ENCODE data around the gene ATP8B3. TPM values are rescaled to one million over a fixed set of nuclear protein-coding genes. Genes with fewer than 3 reads are reported as not detected.

ATP8B3 gene
- polyA plus RNA-seq, 1 donor, result 0.85 TPM

- DNase-seq, result no peak
These were observed 54.4 kb downstream of the ATP8B3 start for GRCh38 chr19:1757468-1758230.

- DNase-seq, result no peak
These were observed 55.2 kb downstream of the ATP8B3 start for GRCh38 chr19:1756705-1757465.

- no peak for DNase-seq
These were observed 55.8 kb downstream of the ATP8B3 start for GRCh38 chr19:1756264-1756663.

GRCh38 chr19:1755467-1756171 is 56.5 kb downstream of the ATP8B3 start:
- no peak for DNase-seq

GRCh38 chr19:1754636-1755466 is 57.2 kb downstream of the ATP8B3 start:
- DNase-seq, result no peak

GRCh38 chr19:1754018-1754635 is 57.9 kb downstream of the ATP8B3 start:
- DNase-seq, result no peak

- DNase-seq, result no peak
These were observed 59.0 kb downstream of the ATP8B3 start, which contains the start of gene ONECUT3 for GRCh38 chr19:1752757-1753728. Gene ONECUT3 (plus strand): TSS chr19:1753506. CDS start chr19:1753663, 157 bp downstream.

GRCh38 chr19:1752009-1752756 is 59.9 kb downstream of the ATP8B3 start:
- DNase-seq, result no peak

GRCh38 chr19:1751367-1752008 is 60.6 kb downstream of the ATP8B3 start:
- DNase-seq, result no peak

- no peak for DNase-seq
These were observed 61.6 kb downstream of the ATP8B3 start for GRCh38 chr19:1750343-1751021.

GRCh38 chr19:1749373-1750342 is 62.4 kb downstream of the ATP8B3 start:
- no peak for DNase-seq

- no peak for DNase-seq
These were observed 63.2 kb downstream of the ATP8B3 start for GRCh38 chr19:1748873-1749341.

GRCh38 chr19:1748115-1748872 is 63.8 kb downstream of the ATP8B3 start:
- DNase-seq, result no peak

- DNase-seq, result no peak
These were observed 64.6 kb downstream of the ATP8B3 start for GRCh38 chr19:1747285-1748114.
